Panc1 (cell line): ENCODE data around the gene ABHD15.
A peak's percentile ranks its signal among the peaks of the same experiment; 100 is the strongest.

Source experiments
- POLR2AphosphoS5 ChIP-seq: IDR thresholded peaks from 2 replicates; pipeline ENCODE4 v1.6.1; 2012; ENCODE audit warnings: mild to moderate bottlenecking, low read depth, low read length, moderate library complexity
- SIN3A ChIP-seq: IDR thresholded peaks from 2 replicates; pipeline ENCODE4 v1.6.1; 2012; ENCODE audit warnings: low read depth, mild to moderate bottlenecking, low read length, moderate library complexity, borderline replicate concordance; ENCODE audit not compliant: insufficient read depth
- TCF7L2 ChIP-seq: IDR thresholded peaks from 2 replicates; pipeline ENCODE4 v1.6.1; 2011; ENCODE audit warnings: mild to moderate bottlenecking, low read depth, low read length, inconsistent platforms
- TF ChIP-seq, protein P1 (sequence below): fragments of 450-650 bp; IDR thresholded peaks from 2 replicates; pipeline ENCODE4 v1.5.1; 2017; ENCODE audit warnings: mild to moderate bottlenecking
- TF ChIP-seq, protein P2 (sequence below), 2 experiments: IDR thresholded peaks; 2 replicates each; pipeline ENCODE4 v1.6.1; 2011 to 2012; ENCODE audit warnings: low read depth in 2 of 2, control low read depth in 1 of 2, low read length in 1 of 2, mild to moderate bottlenecking in 1 of 2, moderate library complexity in 1 of 2; ENCODE audit not compliant: insufficient read depth in 1 of 2

DNA sequence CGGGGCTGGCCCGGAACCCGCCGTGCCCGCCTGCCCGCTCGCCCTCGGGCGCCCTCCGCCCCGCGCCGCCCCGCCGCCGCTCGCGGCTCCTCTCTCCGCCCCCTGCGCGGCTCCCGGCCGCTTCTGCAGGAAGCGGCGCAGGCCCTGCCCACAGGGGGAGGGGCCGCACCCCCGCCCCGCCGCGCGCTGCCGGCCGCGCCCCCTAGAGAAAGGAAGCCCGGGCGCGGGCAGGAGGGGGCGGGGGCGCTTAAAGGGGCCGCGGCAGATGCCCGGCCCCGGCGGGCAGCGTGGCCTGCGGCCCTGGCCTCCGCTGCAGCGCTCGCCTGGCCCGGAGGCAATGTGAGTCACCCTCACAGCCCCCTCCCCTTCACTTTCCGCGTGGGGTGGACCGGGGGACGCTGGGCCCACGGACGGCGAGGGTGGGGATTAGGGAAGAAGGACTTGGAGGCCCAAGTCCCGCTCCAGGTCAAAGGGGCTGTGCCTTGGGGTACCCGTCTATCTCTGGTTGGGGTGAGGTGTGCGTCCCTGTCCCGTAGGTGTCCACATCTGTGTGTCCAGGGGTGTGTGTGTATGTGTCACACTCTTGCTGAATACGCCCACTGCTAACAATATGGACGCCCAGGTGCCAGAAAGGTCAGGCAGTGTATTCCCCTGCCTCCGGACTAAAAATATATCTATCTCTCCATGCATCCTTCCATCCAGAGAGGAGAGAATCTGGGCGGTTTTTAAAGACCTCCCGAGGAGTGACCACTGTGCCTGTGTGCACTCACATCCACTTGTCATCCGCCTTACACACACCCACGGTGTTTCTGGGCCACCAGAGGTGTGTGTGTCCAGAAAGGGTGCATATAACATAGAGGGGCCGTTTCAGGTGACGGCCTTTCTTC, 22.9 kb upstream of the ABHD15 start, which contains the start of gene GIT1:
- TF ChIP-seq, protein P1, sequence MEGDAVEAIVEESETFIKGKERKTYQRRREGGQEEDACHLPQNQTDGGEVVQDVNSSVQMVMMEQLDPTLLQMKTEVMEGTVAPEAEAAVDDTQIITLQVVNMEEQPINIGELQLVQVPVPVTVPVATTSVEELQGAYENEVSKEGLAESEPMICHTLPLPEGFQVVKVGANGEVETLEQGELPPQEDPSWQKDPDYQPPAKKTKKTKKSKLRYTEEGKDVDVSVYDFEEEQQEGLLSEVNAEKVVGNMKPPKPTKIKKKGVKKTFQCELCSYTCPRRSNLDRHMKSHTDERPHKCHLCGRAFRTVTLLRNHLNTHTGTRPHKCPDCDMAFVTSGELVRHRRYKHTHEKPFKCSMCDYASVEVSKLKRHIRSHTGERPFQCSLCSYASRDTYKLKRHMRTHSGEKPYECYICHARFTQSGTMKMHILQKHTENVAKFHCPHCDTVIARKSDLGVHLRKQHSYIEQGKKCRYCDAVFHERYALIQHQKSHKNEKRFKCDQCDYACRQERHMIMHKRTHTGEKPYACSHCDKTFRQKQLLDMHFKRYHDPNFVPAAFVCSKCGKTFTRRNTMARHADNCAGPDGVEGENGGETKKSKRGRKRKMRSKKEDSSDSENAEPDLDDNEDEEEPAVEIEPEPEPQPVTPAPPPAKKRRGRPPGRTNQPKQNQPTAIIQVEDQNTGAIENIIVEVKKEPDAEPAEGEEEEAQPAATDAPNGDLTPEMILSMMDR = no peak
- TF ChIP-seq, protein P2, sequence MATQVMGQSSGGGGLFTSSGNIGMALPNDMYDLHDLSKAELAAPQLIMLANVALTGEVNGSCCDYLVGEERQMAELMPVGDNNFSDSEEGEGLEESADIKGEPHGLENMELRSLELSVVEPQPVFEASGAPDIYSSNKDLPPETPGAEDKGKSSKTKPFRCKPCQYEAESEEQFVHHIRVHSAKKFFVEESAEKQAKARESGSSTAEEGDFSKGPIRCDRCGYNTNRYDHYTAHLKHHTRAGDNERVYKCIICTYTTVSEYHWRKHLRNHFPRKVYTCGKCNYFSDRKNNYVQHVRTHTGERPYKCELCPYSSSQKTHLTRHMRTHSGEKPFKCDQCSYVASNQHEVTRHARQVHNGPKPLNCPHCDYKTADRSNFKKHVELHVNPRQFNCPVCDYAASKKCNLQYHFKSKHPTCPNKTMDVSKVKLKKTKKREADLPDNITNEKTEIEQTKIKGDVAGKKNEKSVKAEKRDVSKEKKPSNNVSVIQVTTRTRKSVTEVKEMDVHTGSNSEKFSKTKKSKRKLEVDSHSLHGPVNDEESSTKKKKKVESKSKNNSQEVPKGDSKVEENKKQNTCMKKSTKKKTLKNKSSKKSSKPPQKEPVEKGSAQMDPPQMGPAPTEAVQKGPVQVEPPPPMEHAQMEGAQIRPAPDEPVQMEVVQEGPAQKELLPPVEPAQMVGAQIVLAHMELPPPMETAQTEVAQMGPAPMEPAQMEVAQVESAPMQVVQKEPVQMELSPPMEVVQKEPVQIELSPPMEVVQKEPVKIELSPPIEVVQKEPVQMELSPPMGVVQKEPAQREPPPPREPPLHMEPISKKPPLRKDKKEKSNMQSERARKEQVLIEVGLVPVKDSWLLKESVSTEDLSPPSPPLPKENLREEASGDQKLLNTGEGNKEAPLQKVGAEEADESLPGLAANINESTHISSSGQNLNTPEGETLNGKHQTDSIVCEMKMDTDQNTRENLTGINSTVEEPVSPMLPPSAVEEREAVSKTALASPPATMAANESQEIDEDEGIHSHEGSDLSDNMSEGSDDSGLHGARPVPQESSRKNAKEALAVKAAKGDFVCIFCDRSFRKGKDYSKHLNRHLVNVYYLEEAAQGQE (IDR thresholded peaks at IDR 0.05; ENCODE audit: insufficient read depth in 1 of 2, low read depth in 2 of 2, low read length in 1 of 2) = no peak
- TF ChIP-seq POLR2AphosphoS5 (no peak), SIN3A (peak; percentile 80; the same call in 1 of the 2 replicates), TCF7L2 (no peak)
